CD4-positive, alpha-beta T cell (primary cell): Measurements from ENCODE around the gene CACNA1D. TPM values are rescaled to one million over a fixed set of nuclear protein-coding genes. Genes with fewer than 3 reads are reported as not detected.

Experiments
- ATAC-seq: fragments of 200-7000 bp; cut with Tn5 transposase; one replicate; pipeline ENCODE4 v1.10.0; 2022; ENCODE audit warnings: mild to moderate bottlenecking; ENCODE audit not compliant: poor library complexity
- CTCF ChIA-PET: fragments of 350-600 bp; sonication (Branson Sonifier 250); formaldehyde crosslinking; loops from one replicate; lab custom pipeline; 2021; ENCODE audit warnings: antibody characterized with exemption, inconsistent platforms; lab: Charles Lee
- POLR2A ChIA-PET: fragments of 350-600 bp; sonication (Branson Sonifier 250); formaldehyde crosslinking; loops from one replicate; lab custom pipeline; 2021; ENCODE audit warnings: antibody characterized with exemption, inconsistent platforms; lab: Charles Lee
- DNase-seq, 14 experiments: peaks; one replicate each; pipeline ENCODE4 v3.0.0-alpha.2; 2013 to 2020; ENCODE audit warnings: mixed read lengths in 2 of 14
- H3K27ac ChIP-seq, 2 donors: one replicate each; pipeline versions ENCODE4 v1.5.1 to v1.7.0; 2013; ENCODE audit warnings: low read length in 2 of 2, low read depth in 1 of 2, mild to moderate bottlenecking in 1 of 2
- H3K27me3 ChIP-seq, 2 experiments: 1 replicate in 1 of 2; 2 replicates in 1 of 2; pipeline versions ENCODE4 v1.6.1 to v1.7.0; 2013; ENCODE audit warnings: low read length in 2 of 2, control low read depth in 1 of 2, mild to moderate bottlenecking in 1 of 2, moderate library complexity in 1 of 2; ENCODE audit not compliant: insufficient read depth in 2 of 2, control insufficient read depth in 1 of 2
- H3K36me3 ChIP-seq: one replicate; pipeline ENCODE4 v1.6.1; 2013; ENCODE audit warnings: low read length, control low read depth; ENCODE audit not compliant: insufficient read depth
- H3K4me1 ChIP-seq: one replicate; pipeline ENCODE4 v1.6.1; 2013; ENCODE audit warnings: low read length, control low read depth; ENCODE audit not compliant: insufficient read depth
- H3K4me3 ChIP-seq: one replicate; pipeline ENCODE4 v1.5.1; 2013; ENCODE audit warnings: mild to moderate bottlenecking, low read length, moderate library complexity
- H3K9me3 ChIP-seq, 2 experiments: 1 replicate in 1 of 2; 2 replicates in 1 of 2; pipeline versions ENCODE4 v1.6.1 to v1.7.0; 2013; ENCODE audit warnings: low read length in 2 of 2, mild to moderate bottlenecking in 2 of 2, control low read depth in 1 of 2, moderate library complexity in 1 of 2; ENCODE audit not compliant: control insufficient read depth in 1 of 2, insufficient read depth in 1 of 2
- H3K27ac Mint-ChIP-seq: one replicate; pipeline ENCODE4 v1.8.0; 2020; ENCODE audit warnings: mixed read lengths
- H3K27me3 Mint-ChIP-seq: one replicate; pipeline ENCODE4 v1.8.0; 2021; ENCODE audit warnings: mixed read lengths
- H3K36me3 Mint-ChIP-seq: one replicate; pipeline ENCODE4 v1.8.0; 2021; ENCODE audit warnings: low read depth, mixed read lengths
- H3K4me1 Mint-ChIP-seq: one replicate; pipeline ENCODE4 v1.8.0; 2021; ENCODE audit warnings: low read depth, mixed read lengths
- H3K4me3 Mint-ChIP-seq: one replicate; pipeline ENCODE4 v1.8.0; 2020; ENCODE audit warnings: mild to moderate bottlenecking, mixed read lengths
- H3K9me3 Mint-ChIP-seq: one replicate; pipeline ENCODE4 v1.8.0; 2020; ENCODE audit warnings: mixed read lengths
- intact Hi-C, 2 experiments: fragments of 100-400 bp; cut with DNase I in 1 of 2; cut with micrococcal nuclease in 1 of 2; formaldehyde crosslinking; loops; one replicate each; pipeline versions ENCODE4 v1.15.1 to v1.9.0; 2023 to 2025; cut with DNase I, micrococcal nuclease
- total RNA-seq, 174 experiments: library from RNA in 2 of 174; stranded (reverse) in 2 of 174; gene quantifications; one replicate each; pipeline ENCODE4 v1.2.3 and lab custom pipeline; 2021 to 2026
- TF ChIP-seq, protein P1 (sequence below): fragments of 200-600 bp; IDR thresholded peaks from one replicate; pipeline ENCODE4 v1.8.0; 2022; ENCODE audit warnings: antibody characterized with exemption, mild to moderate bottlenecking

The CACNA1D gene
- total RNA-seq, 2 experiments from 2014 or later: not detected

DNA sequence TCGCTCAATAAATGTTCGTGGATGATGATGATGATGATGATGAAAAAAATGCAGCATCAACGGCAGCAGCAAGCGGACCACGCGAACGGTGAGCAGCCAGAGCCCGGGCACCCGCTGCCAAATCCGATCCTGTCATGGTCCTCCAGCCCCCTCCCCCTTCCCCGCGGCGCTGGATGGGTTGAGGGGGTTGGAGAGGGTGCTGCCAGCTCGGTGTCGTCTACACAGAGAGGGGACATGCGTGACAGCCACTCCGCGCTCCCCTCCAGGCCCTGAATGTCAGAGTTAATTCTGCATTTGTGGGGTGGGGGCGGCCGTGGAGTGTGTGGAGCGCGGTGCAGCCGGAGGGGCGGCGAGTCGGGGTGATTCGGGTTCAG is 722 bp downstream of the CACNA1D start:
- peaks cover 75% of the 10 kb centered on the region for H3K27me3 Mint-ChIP-seq
- ChIA-PET POLR2A (no interaction called here), CTCF (no interaction called here)
- Histone ChIP-seq H3K27me3 (peaks cover 51 to 63% of the 10 kb centered on the region in 2 experiments), H3K27ac (no peak overlapping the region), H3K4me1 (peaks cover 10% of the 10 kb centered on the region), H3K9me3 (peaks cover 0 to 10% of the 10 kb centered on the region in 2 experiments), H3K36me3 (no peaks in the 10 kb centered on the region), H3K4me3 (no peak overlapping the region)
- no peaks in the 10 kb centered on the region for H3K9me3 Mint-ChIP-seq
- H3K36me3 Mint-ChIP-seq: no peaks in the 10 kb centered on the region
- no peak overlapping the region for H3K27ac Mint-ChIP-seq
- TF ChIP-seq, protein P1, sequence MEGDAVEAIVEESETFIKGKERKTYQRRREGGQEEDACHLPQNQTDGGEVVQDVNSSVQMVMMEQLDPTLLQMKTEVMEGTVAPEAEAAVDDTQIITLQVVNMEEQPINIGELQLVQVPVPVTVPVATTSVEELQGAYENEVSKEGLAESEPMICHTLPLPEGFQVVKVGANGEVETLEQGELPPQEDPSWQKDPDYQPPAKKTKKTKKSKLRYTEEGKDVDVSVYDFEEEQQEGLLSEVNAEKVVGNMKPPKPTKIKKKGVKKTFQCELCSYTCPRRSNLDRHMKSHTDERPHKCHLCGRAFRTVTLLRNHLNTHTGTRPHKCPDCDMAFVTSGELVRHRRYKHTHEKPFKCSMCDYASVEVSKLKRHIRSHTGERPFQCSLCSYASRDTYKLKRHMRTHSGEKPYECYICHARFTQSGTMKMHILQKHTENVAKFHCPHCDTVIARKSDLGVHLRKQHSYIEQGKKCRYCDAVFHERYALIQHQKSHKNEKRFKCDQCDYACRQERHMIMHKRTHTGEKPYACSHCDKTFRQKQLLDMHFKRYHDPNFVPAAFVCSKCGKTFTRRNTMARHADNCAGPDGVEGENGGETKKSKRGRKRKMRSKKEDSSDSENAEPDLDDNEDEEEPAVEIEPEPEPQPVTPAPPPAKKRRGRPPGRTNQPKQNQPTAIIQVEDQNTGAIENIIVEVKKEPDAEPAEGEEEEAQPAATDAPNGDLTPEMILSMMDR: no peak
- intact Hi-C loops: loop anchor here in 1 of 2 experiments (10.0 kb wide), 1 partner anchor 200 kb away; no protein-coding TSS in a partner anchor
- H3K4me3 Mint-ChIP-seq: peak overlapping the region; percentile 28
- no peak for ATAC-seq
- H3K4me1 Mint-ChIP-seq: no peaks in the 10 kb centered on the region
- DNase-seq: no peak

DNA sequence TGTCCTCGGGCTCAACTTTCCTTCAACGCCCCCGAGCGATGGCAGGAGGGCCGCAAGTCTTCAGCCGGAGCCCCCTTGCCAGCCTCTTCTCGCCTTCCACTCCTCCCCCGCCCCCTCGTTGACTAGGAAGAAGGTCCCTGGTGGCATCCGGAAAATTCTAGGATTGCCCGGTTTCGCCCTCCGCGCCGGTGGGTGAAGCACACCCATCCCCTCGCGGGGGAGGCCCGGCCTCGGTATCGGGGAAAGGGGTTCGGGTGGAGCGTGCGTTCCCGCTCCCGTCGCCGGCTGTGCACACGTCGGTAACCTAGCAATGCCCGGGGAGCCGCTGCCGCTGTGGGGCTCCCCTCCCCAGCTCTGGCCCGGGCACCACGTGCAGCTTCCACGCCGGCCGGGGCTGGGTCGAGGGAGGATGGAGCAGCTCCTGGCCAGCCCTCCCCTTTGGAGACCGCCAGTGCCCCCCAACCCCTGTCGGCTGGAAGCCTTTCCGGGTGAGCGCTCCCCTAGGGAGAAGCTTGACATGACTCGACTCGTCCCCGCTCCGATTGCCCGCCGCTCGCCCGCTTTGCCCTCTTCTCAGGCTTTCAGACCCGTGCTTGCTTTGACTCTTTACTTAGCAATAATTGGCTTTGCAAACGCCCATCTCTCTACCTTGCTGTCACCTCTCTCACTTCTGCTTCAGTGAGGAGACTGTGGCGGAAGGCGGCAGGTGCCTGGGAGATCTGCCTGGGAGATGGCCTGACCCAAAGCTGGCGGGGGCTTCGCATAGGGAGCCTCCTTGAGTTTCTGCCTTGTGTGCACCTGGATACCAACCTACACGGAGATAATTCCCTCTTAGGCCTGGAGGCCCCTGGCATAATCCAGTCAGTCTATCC is 1.3 kb downstream of the CACNA1D start:
- H3K4me3 ChIP-seq: no peak overlapping the region
- TF ChIP-seq, protein P1: no peak
- H3K9me3 Mint-ChIP-seq: no peaks in the 10 kb centered on the region
- H3K27me3 ChIP-seq: peaks cover 50 to 63% of the 10 kb centered on the region in 2 experiments
- ChIA-PET CTCF (no interaction called here), POLR2A (no interaction called here)
- no peak overlapping the region for H3K27ac ChIP-seq
- H3K9me3 ChIP-seq: peaks cover 0 to 10% of the 10 kb centered on the region in 2 experiments
- ATAC-seq (no peak), DNase-seq (no peak)
- H3K27me3 Mint-ChIP-seq: peaks cover 68% of the 10 kb centered on the region
- peaks cover 10% of the 10 kb centered on the region for H3K4me1 ChIP-seq
- H3K4me3 Mint-ChIP-seq: peak overlapping the region; percentile 44
- H3K27ac Mint-ChIP-seq: no peak overlapping the region
- H3K36me3 Mint-ChIP-seq: no peaks in the 10 kb centered on the region
- intact Hi-C loops: loop anchor here in 1 of 2 experiments (10.0 kb wide), 1 partner anchor 201 kb away; no protein-coding TSS in a partner anchor
- H3K36me3 ChIP-seq: no peaks in the 10 kb centered on the region
- no peaks in the 10 kb centered on the region for H3K4me1 Mint-ChIP-seq

DNA sequence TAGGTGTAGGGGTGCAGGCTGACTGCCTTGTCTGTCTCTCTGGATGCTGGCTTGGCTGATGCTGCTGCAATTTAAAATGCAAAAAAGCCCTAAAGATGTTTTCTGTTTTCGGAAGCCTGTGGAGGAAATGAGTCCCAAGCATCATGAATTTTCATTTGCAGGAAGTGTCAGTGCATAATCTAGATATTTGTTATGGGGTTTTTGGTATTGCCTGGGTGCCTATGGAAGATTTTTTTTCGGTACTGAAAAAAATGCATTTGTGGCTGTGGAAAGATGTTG is 1.9 kb downstream of the CACNA1D start:
- CTCF ChIA-PET: no interaction called here
- no peaks in the 10 kb centered on the region for H3K9me3 Mint-ChIP-seq
- TF ChIP-seq, protein P1: no peak
- intact Hi-C loops: loop anchor here in 1 of 2 experiments (10.0 kb wide), 1 partner anchor 202 kb away; no protein-coding TSS in a partner anchor
- DNase-seq (no peak), ATAC-seq (no peak)
- no peak overlapping the region for H3K27ac Mint-ChIP-seq
- Histone ChIP-seq H3K4me3 (no peak overlapping the region), H3K9me3 (peaks cover 0 to 10% of the 10 kb centered on the region in 2 experiments), H3K36me3 (no peaks in the 10 kb centered on the region), H3K4me1 (peaks cover 10% of the 10 kb centered on the region), H3K27ac (no peak overlapping the region), H3K27me3 (peaks cover 50 to 59% of the 10 kb centered on the region in 2 experiments)
- POLR2A ChIA-PET: no interaction called here
- H3K27me3 Mint-ChIP-seq: peaks cover 69% of the 10 kb centered on the region
- H3K4me1 Mint-ChIP-seq: no peaks in the 10 kb centered on the region
- no peaks in the 10 kb centered on the region for H3K36me3 Mint-ChIP-seq
- H3K4me3 Mint-ChIP-seq: peak overlapping the region; percentile 44
